ENCODE results near the gene PQBP1.
"Not testable (repeated sequence)": the region's sequence is repeated elsewhere in the genome, so short reads cannot be mapped to it uniquely, and the experiment has no call there.

- TF ChIP-seq CTCF, POLR2A (IDR thresholded peaks at IDR 0.05): not testable (repeated sequence)
Measured at GRCh38 chrX:48854121-48854804, 43.5 kb upstream of the PQBP1 start.
